ENCODE measurements around the gene PACSIN1. TPM values are rescaled to one million over a fixed set of nuclear protein-coding genes. Genes with fewer than 3 reads are reported as not detected.

The PACSIN1 gene
- total and polyA plus RNA-seq, 2 donors (not counting 3 experiments of a cell fraction or from before 2014, with no cell fraction given): 0.03 TPM; not detected in 1

DNA sequence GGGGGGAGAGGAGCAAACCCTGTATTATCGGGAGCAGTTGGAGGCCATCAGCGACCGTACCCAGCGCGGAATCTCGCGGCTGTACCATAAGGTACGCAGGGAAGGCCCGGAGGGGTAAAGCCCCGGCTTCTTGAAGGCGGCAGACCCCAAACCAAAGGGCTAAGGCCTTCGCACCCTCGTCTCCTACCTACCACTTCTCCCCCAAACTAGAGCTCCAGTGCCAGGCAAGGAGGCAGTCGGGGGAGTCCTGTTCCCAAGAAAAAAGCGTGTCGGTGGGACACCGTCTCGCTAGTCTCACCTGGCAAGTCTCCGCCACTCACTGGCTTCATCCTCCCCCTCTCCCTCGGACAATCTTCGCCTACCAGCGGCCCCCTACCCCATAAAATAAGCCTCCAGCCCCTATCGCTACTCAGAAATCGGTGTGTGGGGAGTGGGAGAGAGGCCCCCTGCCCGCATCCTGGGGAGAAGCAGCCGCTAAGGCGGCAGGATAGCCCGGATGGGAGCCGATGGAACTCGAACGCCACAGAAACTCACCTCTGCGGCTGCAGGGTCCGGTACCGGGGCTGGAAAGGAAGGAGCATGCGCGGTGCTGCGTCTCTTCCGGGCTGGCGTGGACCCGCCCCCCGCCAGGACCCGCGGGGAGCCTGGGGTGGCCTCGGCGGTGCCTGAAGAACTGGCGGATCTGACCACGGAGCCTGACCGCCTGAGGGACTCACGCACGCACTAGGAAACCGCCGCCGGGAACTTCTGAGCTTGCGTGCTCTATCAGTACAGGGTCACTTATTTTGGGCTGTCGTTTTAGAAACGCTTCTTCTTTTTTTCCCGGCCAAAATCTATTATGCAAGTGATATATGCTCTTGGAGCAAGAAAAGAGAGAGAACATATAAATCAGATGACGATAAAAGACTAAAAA is 40.1 kb upstream of the PACSIN1 start, which contains the start of gene RPS10:
TSS of gene RPS10 (minus strand) at position 572 of the 913 bp plus-strand sequence. CDS start 848 bp downstream, outside the sequence.
- Histone ChIP-seq H4K20me1 (replicated peaks; ENCODE audit: control insufficient read depth, extremely low read depth, insufficient read depth, low read length) (no peaks in the 10 kb centered on the region), H3K4me2 (ENCODE audit: insufficient read depth, low read length) (peak within 1 kb of the TSS; percentile 92), H3K36me3 (ENCODE audit: control insufficient read depth in 2 of 2, extremely low read depth in 1 of 2, insufficient read depth in 2 of 2, low read length in 2 of 2) (peaks cover 17 to 24% of the 10 kb centered on the region in 2 experiments), H3K79me2 (ENCODE audit: control insufficient read depth, insufficient read depth, low read length) (peaks cover 49% of the 10 kb centered on the region), H3K9me1 (replicated peaks; ENCODE audit: control insufficient read depth, extremely low read depth, insufficient read depth, low read length) (no peaks in the 10 kb centered on the region), H2AFZ (ENCODE audit: low read depth, low read length) (peak within 1 kb of the TSS; percentile 80), H3K9ac (replicated peaks; ENCODE audit: extremely low read depth, insufficient read depth, low read length) (peak within 1 kb of the TSS; percentile 93), H3K27me3 (ENCODE audit: control insufficient read depth in 2 of 2, insufficient read depth in 2 of 2, low read length in 2 of 2) (no peaks in the 10 kb centered on the region), H3K9me3 (replicated peaks; ENCODE audit: control insufficient read depth, insufficient read depth, low read length) (no peaks in the 10 kb centered on the region), H3K4me1 (ENCODE audit: control insufficient read depth, extremely low read depth, insufficient read depth, low read length) (peaks cover 15% of the 10 kb centered on the region), H3K4me3 (replicated peaks in 1 of 3; ENCODE audit: insufficient read depth in 1 of 3, low read depth in 1 of 3, low read length in 3 of 3) (peak within 1 kb of the TSS; percentile 66 to 95 (median 90)), H3K27ac (ENCODE audit: insufficient read depth, low read depth, low read length) (peak within 1 kb of the TSS; percentile 79)
- dilution Hi-C loops (cut with MboI; ENCODE audit: extremely low pct_ligation_motif_present, low sequenced_read_pairs) (no loop called here), intact Hi-C loops (cut with micrococcal nuclease) (loop anchor here (1.0 kb wide), 1 partner anchor 184 kb away; no protein-coding TSS in a partner anchor)
- TF ChIP-seq MYC (IDR thresholded peaks at IDR 0.05; ENCODE audit: low read depth, low read length) (peak; percentile 78), GATA2 (IDR thresholded peaks at IDR 0.05; ENCODE audit: insufficient read depth, insufficient read length, low read depth, low read length) (no peak), POLR2A (IDR thresholded peaks at IDR 0.05; ENCODE audit: low read depth, low read length) (peak; percentile 91), JUN (IDR thresholded peaks at IDR 0.05; ENCODE audit: borderline replicate concordance, insufficient read depth, insufficient read length, low read depth) (no peak), EZH2 (IDR thresholded peaks at IDR 0.05; ENCODE audit: borderline replicate concordance, low read depth, low read length, severe bottlenecking) (no peak), POLR2AphosphoS5 (IDR thresholded peaks at IDR 0.05; ENCODE audit: insufficient read depth, low read depth, low read length) (peak; percentile 95), FOS (IDR thresholded peaks at IDR 0.05; ENCODE audit: borderline replicate concordance, insufficient read depth, low read length) (no peak)
- TF ChIP-seq, protein P1, sequence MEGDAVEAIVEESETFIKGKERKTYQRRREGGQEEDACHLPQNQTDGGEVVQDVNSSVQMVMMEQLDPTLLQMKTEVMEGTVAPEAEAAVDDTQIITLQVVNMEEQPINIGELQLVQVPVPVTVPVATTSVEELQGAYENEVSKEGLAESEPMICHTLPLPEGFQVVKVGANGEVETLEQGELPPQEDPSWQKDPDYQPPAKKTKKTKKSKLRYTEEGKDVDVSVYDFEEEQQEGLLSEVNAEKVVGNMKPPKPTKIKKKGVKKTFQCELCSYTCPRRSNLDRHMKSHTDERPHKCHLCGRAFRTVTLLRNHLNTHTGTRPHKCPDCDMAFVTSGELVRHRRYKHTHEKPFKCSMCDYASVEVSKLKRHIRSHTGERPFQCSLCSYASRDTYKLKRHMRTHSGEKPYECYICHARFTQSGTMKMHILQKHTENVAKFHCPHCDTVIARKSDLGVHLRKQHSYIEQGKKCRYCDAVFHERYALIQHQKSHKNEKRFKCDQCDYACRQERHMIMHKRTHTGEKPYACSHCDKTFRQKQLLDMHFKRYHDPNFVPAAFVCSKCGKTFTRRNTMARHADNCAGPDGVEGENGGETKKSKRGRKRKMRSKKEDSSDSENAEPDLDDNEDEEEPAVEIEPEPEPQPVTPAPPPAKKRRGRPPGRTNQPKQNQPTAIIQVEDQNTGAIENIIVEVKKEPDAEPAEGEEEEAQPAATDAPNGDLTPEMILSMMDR (IDR thresholded peaks at IDR 0.05; ENCODE audit: extremely low read depth in 1 of 2, insufficient read depth in 1 of 2, low read depth in 1 of 2, low read length in 2 of 2): no peak
- TF ChIP-seq, protein P2, sequence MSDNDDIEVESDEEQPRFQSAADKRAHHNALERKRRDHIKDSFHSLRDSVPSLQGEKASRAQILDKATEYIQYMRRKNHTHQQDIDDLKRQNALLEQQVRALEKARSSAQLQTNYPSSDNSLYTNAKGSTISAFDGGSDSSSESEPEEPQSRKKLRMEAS (IDR thresholded peaks at IDR 0.05; ENCODE audit: insufficient read depth, insufficient read length): no peak
- BruUV-seq (replicated peaks): TSS peak; percentile 55
- peak; percentile 96 for DNase-seq (ENCODE audit: low read depth, low spot score)
- ChIA-PET POLR2A (interaction anchor here (0.5 to 1.3 kb wide), 10 partner anchors 9 to 1819 kb away, joined by 3 to 8 read pairs (median 3); partner anchors contain the start of genes ILRUN and NUDT3), CTCF (interaction anchor here (0.8 to 3.3 kb wide), 8 partner anchors 11 to 262 kb away, joined by 3 to 20 read pairs (median 14); no protein-coding TSS in a partner anchor)
- FAIRE-seq: peak; percentile 99

Data from endothelial cell of umbilical vein (primary cell).